HG03060 (cell line): Measurements from ENCODE around the gene NETO2.

Source experiments
- ATAC-seq: cut with Tn5 transposase; IDR thresholded peaks from one replicate; pipeline ENCODE4 v1.9.1; 2021; ENCODE audit warnings: low read depth, moderate number of reproducible peaks; ENCODE audit not compliant: unreplicated experiment

NETO2 gene

GRCh38 chr16:47047524-47048203, 96.1 kb downstream of the NETO2 start:
- no peak for ATAC-seq

- no peak for ATAC-seq
Observed at GRCh38 chr16:47046726-47047523, 96.8 kb downstream of the NETO2 start.

- no peak for ATAC-seq
Observed at GRCh38 chr16:47045459-47045858, 98.3 kb downstream of the NETO2 start.

GRCh38 chr16:47045023-47045422, 98.7 kb downstream of the NETO2 start:
- ATAC-seq = no peak

GRCh38 chr16:47043970-47044684, 99.6 kb downstream of the NETO2 start:
- ATAC-seq = no peak

- no peak for ATAC-seq
Observed at GRCh38 chr16:47043200-47043599, 100.5 kb downstream of the NETO2 start.

- ATAC-seq = peak; percentile 48
Observed at GRCh38 chr16:47037746-47038458, 105.8 kb downstream of the NETO2 start.

- peak; percentile 10 for ATAC-seq
Observed at GRCh38 chr16:47037396-47037745, 106.4 kb downstream of the NETO2 start.

- no peak for ATAC-seq
Observed at GRCh38 chr16:47036201-47036600, 107.5 kb downstream of the NETO2 start.

GRCh38 chr16:47035436-47035835, 108.3 kb downstream of the NETO2 start:
- ATAC-seq = no peak

GRCh38 chr16:47034455-47034854, 109.3 kb downstream of the NETO2 start:
- ATAC-seq = no peak

GRCh38 chr16:47033176-47033575, 110.6 kb downstream of the NETO2 start:
- no peak for ATAC-seq

- no peak for ATAC-seq
Observed at GRCh38 chr16:47029724-47030123, 114.0 kb downstream of the NETO2 start.

- no peak for ATAC-seq
Observed at GRCh38 chr16:47028767-47029377, 114.9 kb downstream of the NETO2 start.
